Right ventricle myocardium superior (tissue), 1 donor: ENCODE measurements around the gene BRSK2. TPM values are rescaled to one million over a fixed set of nuclear protein-coding genes. Genes with fewer than 3 reads are reported as not detected.
"Not testable (repeated sequence)": the region's sequence is repeated elsewhere in the genome, so short reads cannot be mapped to it uniquely, and the experiment has no call there.

Experiments
- ATAC-seq: fragments of 200-7000 bp; cut with Tn5 transposase; one replicate; pipeline ENCODE4 v1.9.1; 2020; ENCODE audit warnings: mild to moderate bottlenecking; ENCODE audit not compliant: poor library complexity
- DNase-seq: peaks from one replicate; pipeline ENCODE4 v3.0.0-alpha.2; 2020
- intact Hi-C: fragments of 100-400 bp; cut with DNase I; formaldehyde crosslinking; loops from one replicate; pipeline ENCODE4 v1.11.2; 2022
- total RNA-seq: library from RNA; stranded (reverse); fragmentation: NEBNext Ultra II Directional; extraction: Animal tissue kit (Norgen Biotek cat#: 25700); gene quantifications from one replicate; pipeline ENCODE4 v1.2.1, GENCODE V29; 2021
- donor health status: DM: no; HTN: yes; CAD: no; lungs with severe emphysema.

Gene BRSK2
- total RNA-seq, 1 donor from 2014 or later = 0.67 TPM

DNA sequence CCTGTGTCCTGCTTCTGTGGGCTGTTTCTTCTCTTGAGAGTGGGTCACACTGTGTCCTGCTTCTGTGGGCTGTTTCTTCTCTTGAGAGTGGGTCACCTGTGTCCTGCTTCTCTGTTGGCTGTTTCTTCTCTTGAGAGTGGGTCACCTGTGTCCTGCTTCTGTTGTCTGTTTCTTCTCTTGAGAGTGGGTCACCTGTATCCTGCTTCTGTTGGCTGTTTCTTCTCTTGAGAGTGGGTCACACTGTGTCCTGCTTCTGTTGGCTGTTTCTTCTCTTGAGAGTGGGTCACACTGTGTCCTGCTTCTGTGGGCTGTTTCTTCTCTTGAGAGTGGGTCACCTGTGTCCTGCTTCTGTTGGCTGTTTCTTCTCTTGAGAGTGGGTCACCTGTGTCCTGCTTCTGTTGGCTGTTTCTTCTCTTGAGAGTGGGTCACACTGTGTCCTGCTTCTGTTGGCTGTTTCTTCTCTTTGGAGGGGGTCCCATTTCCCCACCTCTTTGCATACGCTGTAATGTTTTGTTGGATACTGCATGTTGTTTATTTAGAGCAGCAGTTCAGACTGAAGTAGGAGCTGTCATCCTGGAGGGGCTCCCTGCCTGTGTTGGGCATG, 28.6 kb downstream of the BRSK2 start:
- ATAC-seq, DNase-seq, intact Hi-C loops: not testable (repeated sequence)

DNA sequence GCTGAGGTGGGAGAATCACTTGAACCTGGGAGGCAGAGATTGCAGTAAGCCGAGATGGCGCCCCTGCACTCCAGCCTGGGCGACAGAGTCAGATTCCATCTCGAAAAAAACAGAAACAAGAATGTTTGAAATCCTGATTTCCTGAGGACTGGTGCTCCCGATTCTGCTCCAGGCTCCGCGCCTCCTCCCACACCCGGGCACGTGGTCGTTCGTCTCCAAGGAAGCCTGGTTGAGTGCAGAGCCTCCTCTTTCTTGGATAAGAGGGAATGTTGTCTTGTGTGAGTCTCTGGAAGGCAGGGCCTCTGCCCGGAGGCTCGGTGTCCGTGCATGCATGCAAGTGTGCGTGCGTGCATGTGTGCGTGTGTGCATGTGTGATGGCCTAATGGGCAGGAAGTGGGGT, 30.1 kb downstream of the BRSK2 start:
- intact Hi-C loops = no loop called here
- DNase-seq = no peak
- no peak for ATAC-seq

DNA sequence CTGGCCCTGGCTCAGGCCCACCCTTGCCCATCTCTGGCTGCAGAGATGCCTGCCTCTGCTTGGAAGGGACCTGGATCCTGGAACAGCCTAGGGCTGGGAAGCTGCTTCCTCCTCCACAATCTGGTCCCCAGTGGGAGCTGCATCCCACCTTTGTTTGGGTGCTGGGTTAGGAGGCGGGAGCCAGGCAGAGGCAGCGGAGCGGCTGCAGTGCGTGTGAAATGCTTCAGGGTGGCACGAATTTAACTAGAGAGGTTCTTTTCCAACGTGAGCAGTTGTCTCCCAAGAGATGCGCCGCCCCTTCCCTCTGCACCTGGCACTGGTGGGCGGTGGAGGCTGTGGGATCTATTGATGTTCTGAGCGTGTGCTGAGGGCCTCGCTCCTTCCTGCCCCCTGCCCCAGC, 31.6 kb downstream of the BRSK2 start:
- ATAC-seq (no peak), DNase-seq (no peak)
- intact Hi-C loops = no loop called here

DNA sequence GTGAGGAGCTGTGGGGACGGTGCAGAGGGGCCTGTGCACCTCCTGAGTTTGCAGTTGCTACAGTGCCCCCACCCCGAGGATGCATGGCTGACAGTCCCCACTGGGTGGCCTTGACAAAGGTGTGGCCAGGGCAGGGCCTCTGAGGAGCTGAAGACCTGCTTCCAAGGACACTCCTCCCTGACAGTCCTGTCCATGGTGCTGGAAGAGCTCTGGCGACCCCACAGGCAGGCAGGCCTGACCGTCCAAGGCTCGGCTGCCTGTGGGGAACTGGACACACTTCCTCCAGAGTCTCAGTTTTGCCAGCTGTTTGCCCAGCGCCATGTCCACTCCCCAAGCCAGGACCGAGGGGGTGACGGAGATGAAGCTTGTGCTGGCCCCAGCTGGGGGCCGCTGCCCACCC, 32.7 kb downstream of the BRSK2 start:
- intact Hi-C loops = no loop called here
- ATAC-seq (no peak), DNase-seq (no peak)

DNA sequence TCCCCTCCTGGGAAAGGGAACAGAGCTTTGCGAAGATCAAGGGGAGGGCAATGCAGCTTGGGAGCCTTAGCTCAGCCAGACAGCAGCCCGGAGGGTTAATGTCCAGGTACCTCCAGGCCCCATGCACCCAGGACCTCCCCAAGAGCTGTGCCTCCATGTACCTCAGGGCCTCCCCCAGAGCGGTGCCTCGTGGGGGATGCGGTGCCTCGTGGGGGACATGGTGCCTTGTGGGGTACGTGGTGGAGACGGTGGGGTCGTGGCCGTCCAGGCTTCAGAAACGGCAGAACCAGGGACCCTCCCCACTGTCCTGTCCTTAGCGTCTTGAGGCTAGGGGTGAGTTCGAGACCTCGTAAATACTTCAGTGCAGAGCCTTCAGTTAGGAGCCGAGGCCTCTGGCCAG, 33.2 kb downstream of the BRSK2 start:
- DNase-seq (no peak), ATAC-seq (no peak)
- intact Hi-C loops = no loop called here

DNA sequence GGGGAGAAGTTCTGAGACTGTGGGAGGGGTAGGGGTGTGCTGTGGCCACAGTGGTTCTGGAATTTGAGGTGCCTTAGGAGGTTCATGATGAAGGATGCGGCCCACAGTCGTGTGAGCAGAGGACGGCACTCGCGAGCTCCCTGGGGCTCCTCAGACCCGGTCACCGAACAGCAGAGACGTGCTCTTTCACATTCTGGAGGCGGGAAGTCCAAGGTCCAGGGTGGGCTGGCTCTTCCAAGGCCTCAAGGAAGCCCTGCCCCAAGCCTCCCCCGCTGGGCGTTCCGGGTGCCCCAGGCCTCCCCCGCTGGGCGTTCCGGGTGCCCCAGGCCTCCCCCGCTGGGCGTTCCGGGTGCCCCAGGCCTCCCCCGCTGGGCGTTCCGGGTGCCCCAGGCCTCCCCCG, 33.7 kb downstream of the BRSK2 start:
- DNase-seq, intact Hi-C loops, ATAC-seq: not testable (repeated sequence)

DNA sequence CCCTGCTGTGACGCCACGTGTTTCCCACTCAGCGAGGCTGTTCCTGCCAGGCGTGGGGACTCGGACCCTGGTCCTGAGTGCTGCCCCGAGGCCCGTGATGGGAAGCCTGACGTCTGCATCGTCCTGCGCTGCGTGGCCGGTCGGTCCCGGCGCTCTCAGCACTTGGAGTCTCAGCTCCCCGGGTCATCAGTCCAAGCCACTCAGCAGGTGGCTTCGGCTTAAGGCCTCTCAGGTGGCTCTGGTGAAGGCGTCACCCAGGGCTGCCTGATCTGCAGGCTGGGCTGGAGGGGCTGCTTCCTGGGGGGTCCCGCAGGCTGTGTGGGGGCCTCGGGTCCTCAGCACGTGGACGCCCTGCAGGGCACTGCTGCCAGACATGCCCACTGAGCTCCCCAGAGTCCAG, 35.3 kb downstream of the BRSK2 start:
- intact Hi-C loops = no loop called here
- ATAC-seq = no peak
- DNase-seq = no peak

DNA sequence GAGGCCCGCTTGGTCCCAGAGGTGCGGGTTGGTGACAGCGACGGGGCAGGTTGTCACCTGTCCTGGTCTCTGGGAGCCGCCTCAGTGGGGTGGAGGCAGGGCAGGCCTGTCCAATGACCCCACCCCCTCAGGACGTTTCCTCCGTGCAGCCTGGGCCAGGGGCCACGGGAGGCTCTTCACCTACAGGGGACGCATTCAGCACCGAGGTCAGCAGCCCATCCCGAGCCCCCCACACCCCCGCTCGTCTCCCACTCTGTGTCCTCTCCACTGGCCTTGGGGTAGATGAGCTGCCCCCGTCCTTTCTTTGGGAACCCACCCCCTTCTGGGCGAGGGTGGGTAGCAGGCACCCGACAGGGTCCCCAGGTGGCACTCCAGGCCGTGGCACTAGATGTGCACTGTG, 35.7 kb downstream of the BRSK2 start:
- ATAC-seq = no peak
- no peak for DNase-seq
- intact Hi-C loops = no loop called here

DNA sequence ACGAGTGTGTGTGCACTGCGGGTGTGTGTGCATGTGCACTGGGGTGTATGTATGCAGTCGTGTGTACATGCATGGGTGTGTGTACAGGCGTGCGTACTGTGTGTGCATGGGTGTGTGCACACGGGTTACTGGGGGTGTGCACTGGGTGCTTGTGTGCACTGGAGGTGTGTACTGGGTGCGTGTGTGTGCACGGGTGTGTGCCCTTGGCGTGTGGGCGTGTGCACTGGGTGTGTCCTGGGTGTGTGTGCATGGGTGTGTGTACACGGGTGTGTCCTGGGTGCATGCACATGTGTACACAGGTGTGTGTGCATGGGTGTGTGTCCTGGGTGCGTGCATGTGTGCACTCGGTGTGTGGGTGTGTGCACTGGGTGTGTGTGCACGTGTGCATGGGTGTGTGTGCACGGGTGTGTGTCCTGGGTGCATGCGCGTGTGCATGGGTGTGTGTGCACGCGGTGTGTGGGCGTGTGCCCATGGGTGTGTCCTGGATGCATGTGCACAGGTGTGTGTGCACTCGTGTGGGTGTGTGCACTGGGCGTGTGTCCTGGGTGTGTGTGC, 39.1 kb downstream of the BRSK2 start:
- intact Hi-C loops = no loop called here
- ATAC-seq = no peak
- no peak for DNase-seq

DNA sequence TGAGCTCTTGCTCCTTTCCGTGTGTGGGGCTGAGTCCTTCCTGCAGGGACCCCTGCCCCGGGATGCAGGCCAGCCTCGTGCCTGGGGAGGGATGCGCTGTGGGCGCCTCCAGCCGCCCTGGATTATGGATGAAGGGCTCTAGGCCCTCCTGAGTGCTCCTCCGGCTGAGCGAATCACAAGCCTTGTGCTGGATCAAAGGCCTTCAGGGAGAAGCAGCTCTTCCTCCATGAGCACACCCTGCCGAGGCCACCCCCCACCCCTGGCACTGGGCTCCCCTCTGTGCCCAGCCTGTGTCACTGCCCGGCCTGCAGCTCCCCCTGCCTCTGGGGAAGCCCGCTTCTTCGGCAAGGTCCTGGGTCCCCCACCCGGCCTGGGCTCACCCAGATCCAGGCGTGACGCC, 43.8 kb downstream of the BRSK2 start:
- ATAC-seq (no peak), DNase-seq (no peak)
- intact Hi-C loops = no loop called here

DNA sequence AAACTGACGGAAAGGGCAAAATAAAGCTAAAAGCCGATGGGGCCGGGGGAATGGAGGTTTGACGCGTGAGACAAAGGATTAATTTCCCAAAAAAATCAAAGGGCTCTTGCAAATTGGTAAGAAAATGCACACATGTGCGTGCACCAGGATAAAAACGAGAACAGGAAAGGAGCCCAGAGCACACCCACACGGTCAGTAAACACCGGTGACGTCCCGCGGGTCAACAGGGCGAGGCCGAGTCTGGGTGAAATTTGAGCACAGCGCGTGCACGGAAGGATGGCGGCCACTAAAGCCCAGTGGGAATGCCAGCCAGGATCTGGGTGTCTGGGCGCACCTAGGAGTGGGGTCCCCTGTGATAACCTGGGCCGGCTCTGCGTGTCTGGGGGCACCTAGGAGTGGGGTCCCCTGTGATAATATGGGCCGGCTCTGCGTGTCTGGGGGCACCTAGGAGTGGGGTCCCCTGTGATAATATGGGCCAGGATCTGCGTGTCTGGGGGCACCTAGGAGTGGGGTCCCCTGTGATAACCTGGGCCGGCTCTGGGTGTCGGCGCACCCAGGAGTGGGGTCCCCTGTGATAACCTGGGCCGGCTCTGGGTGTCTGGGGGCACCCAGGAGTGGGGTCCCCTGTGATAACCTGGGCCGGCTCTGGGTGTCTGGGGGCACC, 44.4 kb downstream of the BRSK2 start:
- DNase-seq (no peak), ATAC-seq (no peak)
- intact Hi-C loops = no loop called here

DNA sequence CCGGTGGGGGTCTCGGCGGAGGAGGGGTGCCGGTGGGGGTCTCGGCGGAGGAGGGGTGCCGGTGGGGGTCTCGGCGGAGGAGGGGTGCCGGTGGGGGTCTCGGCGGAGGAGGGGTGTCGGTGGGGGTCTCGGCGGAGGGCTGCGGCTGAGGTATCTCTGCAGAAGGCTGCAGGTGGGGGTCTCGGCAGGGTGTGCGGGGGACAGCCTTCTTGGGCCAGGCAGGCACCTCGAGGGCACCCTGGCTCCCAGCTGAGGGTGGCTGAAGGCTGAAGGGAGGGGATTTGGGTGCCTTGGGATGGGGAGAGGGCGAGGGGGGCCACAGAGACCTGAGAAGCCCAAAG, 45.7 kb downstream of the BRSK2 start:
- not testable (repeated sequence) for DNase-seq

DNA sequence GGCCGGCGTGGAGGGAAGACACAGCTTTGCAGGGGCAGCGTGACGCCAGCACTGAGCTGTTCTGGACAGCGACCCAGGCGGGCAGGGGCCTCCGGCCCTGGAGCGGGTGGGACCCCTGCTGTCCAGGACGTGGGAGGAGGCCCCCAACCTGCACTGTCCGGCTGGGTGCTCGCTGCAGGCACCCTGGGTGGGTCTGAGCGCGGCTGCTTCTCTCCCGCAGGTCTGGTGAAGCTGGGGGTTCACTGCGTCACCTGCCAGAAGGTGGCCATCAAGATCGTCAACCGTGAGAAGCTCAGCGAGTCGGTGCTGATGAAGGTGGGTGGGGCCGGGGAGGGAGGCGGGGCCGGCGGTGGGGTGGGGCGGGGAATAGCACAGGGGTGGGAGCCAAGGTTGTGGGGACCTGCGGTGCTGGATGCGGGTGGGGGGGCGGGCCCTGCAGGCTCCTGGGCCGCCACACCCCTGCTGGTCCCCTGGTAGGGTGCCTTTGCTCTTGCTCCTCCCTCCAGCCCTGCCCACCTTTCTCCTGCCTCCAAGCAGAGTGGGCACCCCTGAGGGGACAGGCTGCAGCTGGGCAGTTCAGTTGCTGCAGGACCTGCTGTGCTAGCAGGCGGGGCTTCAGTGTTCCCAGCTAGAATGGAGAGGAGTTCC, 46.2 kb downstream of the BRSK2 start:
- intact Hi-C loops = no loop called here
- no peak for ATAC-seq

More for the DNA sequence above, 45.7 kb downstream of the BRSK2 start:
- ATAC-seq, intact Hi-C loops: not testable (repeated sequence)

DNA sequence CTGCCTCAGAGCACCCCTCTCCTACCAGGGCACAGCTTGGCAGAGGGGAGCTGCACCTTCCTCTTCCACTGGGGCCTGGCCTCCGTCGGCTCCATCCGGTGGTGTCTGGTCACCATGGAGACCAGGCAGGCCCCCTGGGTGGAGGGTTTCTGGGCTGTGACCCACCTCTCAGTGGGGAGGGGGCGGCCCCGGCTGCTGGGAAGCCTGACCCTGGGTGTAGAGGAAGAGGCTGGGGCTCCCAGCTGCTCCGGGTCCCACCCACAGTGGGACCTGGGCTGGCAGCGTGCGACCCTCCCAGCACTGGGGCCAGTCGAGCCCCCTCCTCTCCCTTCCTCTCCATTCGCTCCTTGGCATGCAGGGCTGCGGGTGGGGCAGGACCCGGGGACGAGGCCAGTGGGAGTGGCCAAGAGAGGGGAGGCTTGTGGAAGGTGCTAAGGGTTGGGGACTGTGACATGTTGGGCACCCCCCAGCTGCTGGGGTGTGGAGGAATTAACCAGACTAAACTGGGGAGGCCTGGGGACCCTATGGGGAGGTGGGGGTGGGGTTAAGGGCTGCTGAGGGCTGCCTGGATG, 46.8 kb downstream of the BRSK2 start:
- DNase-seq (no peak), ATAC-seq (no peak)
- intact Hi-C loops = no loop called here

More for the DNA sequence above, 46.2 kb downstream of the BRSK2 start:
- DNase-seq = no peak

DNA sequence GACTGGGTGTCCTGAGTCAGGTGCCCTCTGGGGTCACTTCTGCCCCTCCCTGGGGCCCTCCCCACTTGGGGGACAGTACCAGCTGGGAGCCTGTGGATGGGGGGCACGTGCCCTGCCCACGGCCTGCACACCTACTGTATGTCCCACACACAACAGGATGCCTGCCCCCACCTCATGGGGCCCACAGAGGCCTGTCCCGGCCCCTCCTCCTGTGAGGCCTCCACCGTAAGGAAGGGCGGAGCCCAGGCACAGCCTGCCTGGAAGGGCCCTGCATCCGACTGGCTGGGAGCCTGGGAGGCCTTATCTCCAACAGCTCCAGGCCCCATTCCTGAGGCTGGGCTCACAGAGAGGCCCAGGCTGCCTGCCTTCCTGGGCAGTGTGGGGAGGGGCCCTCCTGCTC, 47.8 kb downstream of the BRSK2 start:
- DNase-seq (peak; percentile 83), ATAC-seq (peak; percentile 95)
- intact Hi-C loops = no loop called here

DNA sequence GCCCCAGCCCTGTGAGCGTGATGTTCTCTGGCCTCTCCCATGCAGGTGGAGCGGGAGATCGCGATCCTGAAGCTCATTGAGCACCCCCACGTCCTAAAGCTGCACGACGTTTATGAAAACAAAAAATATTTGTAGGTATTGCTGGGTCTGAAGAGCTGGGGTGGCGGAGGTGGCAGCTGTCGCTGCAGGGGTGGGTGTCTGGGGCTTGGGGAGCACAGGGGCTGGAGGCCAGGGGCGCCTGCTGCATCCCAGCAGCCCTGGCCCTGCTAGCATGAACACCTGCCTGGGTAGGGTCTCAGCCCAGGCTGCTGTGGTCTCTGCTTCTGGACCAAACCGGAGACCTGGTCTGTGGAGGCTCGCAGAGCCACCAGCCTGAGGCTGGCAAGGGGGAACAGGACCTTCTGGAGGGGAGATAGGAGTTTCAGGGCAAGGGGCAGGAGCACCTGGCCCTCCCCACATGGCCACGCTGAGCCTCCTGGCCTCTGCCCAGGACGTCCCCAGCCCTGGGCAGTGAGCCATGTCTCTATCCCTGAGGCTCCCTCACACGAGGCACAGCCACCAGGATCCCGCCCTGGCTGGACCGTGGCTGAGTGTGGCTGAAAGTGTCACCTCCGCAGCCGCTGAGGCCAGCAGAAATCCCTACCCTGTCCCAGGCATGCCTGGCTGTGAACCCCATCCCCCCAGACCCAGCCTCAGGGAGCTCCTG, 48.7 kb downstream of the BRSK2 start:
- DNase-seq (no peak), ATAC-seq (peak; percentile 16)
- intact Hi-C loops = no loop called here

DNA sequence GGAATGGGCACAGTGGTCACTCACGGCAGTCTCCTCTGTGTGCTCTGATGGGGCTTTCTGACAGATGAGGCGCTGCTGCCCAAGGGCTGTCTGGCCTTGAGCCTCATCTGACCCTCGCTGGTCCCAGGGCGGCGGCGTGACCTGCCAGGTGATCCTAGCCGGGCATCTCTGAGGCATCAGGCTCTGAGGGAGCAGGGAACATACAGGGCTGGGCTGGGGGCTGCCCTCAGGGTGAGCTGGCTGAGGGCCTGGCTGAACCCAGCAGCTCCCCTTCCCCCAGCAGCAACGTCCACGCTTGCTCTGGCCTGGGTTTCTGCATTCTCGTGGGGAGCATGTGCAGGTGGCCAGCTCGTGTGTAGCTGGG, 49.2 kb downstream of the BRSK2 start:
- intact Hi-C loops = no loop called here
- ATAC-seq (no peak), DNase-seq (no peak)

DNA sequence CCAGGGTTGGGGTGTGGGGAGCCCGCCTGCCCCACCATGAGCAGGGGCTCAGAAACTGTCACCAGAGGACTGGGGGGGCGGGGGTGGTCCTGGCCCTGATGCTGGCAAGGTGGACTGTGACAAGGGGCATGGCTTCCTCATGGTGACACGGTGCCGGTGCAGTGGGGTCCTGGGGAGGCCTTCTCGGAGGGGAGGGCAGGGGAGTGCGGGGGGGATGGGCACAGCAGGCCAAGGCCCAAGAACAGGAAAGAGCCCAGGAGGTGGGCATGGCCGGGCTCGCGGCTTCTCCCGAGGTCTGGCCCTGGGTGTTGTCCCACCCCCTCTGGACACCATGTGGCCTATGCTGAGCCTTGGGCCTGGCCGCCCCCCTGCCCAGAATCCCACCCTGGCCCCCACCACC, 49.6 kb downstream of the BRSK2 start:
- ATAC-seq = no peak

DNA sequence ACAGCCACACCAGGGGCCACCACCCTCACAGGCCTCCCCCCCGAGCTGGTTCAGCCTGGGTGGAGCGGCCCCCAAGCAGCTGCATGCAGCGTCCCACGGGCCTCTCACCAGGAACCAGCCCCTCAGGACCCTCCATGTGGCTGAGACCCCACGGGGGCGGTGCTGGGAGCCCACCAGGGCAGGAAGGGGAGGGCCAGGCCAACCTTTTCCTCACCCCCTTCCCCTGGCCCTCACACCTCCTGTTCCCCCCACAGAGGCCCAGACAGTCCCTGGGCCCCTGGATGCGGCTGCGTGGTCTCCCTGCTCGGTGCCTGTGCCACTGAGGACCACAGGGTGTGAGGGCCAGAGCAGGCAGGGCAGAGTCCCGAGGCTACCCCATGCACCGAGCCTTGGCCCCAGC, 50.3 kb downstream of the BRSK2 start:
- intact Hi-C loops = no loop called here
- DNase-seq (no peak), ATAC-seq (no peak)

More for the DNA sequence above, 49.6 kb downstream of the BRSK2 start:
- no peak for DNase-seq
- intact Hi-C loops = no loop called here
